Thyroid gland (tissue), 4 donors: ENCODE results near the gene ZIC1.

Experiments
- CTCF ChIP-seq, 6 experiments: fragments of 200-600 bp in 3 of 6; fragments of 450-650 bp in 3 of 6; sonication (generic) in 3 of 6; IDR thresholded peaks; one replicate each; pipeline ENCODE4 v1.5.1; 2016 to 2019; ENCODE audit warnings: antibody characterized with exemption in 6 of 6, mild to moderate bottlenecking in 2 of 6, inconsistent platforms in 1 of 6, moderate library complexity in 1 of 6
- POLR2A ChIP-seq, 2 donors: fragments of 450-650 bp; IDR thresholded peaks; one replicate each; pipeline ENCODE4 v1.6.1; 2017; ENCODE audit warnings: antibody characterized with exemption in 2 of 2, mild to moderate bottlenecking in 2 of 2, moderate library complexity in 1 of 2

- TF ChIP-seq POLR2A (IDR thresholded peaks at IDR 0.05) = no peak
- TF ChIP-seq CTCF (IDR thresholded peaks at IDR 0.05) = no peak
These were observed 13.0 kb downstream of the ZIC1 start for GRCh38 chr3:147422196-147422595.
